Caco-2 (cell line): ENCODE results near the gene RAB5B. TPM values are rescaled to one million over a fixed set of nuclear protein-coding genes. Genes with fewer than 3 reads are reported as not detected.
"Not testable (repeated sequence)": the region's sequence is repeated elsewhere in the genome, so short reads cannot be mapped to it uniquely, and the experiment has no call there.

Source experiments
- BruUV-seq: library from RNA; stranded (reverse); fragments of 400-500 nt; replicated peaks from 2 replicates; lab custom pipeline; 2021; lab: Mats Ljungman, UMichigan
- CTCF ChIA-PET: fragments of 300-600 bp; sonication (Branson Sonifier 250); formaldehyde crosslinking; loops from one replicate; lab custom pipeline; 2022; ENCODE audit warnings: antibody characterized with exemption; lab: Charles Lee
- POLR2A ChIA-PET: fragments of 300-600 bp; sonication (Branson Sonifier 250); formaldehyde crosslinking; loops from one replicate; lab custom pipeline; 2022; ENCODE audit warnings: antibody characterized with exemption; lab: Charles Lee
- DNase-seq, 2 experiments: peaks; one replicate each; pipeline versions ENCODE4 v3.0.0 to v3.0.0-alpha.2; 2020 to 2022
- H3K27me3 ChIP-seq: replicated peaks from 2 replicates; pipeline ENCODE4 v1.6.0; 2011; ENCODE audit warnings: low read length; ENCODE audit not compliant: control insufficient read depth, insufficient read depth
- H3K36me3 ChIP-seq: 2 replicates; pipeline ENCODE4 v1.5.1; 2011; ENCODE audit warnings: low read length; ENCODE audit not compliant: control insufficient read depth, insufficient read depth
- H3K4me1 ChIP-seq: fragments of 250-450 bp; sonication (Bioruptor Pico); 2 replicates; pipeline ENCODE4 v1.5.1; 2020; ENCODE audit warnings: mild to moderate bottlenecking
- H3K4me3 ChIP-seq: 2 replicates; pipeline ENCODE4 v1.5.1; 2011; ENCODE audit warnings: low read depth, mild to moderate bottlenecking, control low read depth, low read length
- H3K9me3 ChIP-seq: fragments of 250-450 bp; sonication (Bioruptor Pico); 2 replicates; pipeline ENCODE4 v1.5.1; 2020; ENCODE audit warnings: mild to moderate bottlenecking, moderate library complexity
- H3K27ac Mint-ChIP-seq: one replicate; pipeline ENCODE4 v1.8.0; 2022; ENCODE audit warnings: mixed read lengths; ENCODE audit not compliant: unreplicated experiment
- H3K27me3 Mint-ChIP-seq: one replicate; pipeline ENCODE4 v1.8.0; 2022; ENCODE audit warnings: mixed read lengths; ENCODE audit not compliant: insufficient read depth, unreplicated experiment
- H3K36me3 Mint-ChIP-seq: one replicate; pipeline ENCODE4 v1.8.0; 2022; ENCODE audit warnings: mild to moderate bottlenecking, mixed read lengths; ENCODE audit not compliant: insufficient read depth, unreplicated experiment
- H3K4me1 Mint-ChIP-seq: one replicate; pipeline ENCODE4 v1.8.0; 2022; ENCODE audit warnings: low read depth, mixed read lengths; ENCODE audit not compliant: unreplicated experiment
- H3K4me3 Mint-ChIP-seq: one replicate; pipeline ENCODE4 v1.8.0; 2022; ENCODE audit warnings: mild to moderate bottlenecking, moderate library complexity, mixed read lengths; ENCODE audit not compliant: unreplicated experiment
- H3K9me3 Mint-ChIP-seq: one replicate; pipeline ENCODE4 v1.8.0; 2022; ENCODE audit warnings: mixed read lengths; ENCODE audit not compliant: unreplicated experiment
- CTCF ChIP-seq, 2 experiments: fragments of 200-600 bp in 1 of 2; IDR thresholded peaks; 1 replicate in 1 of 2; 2 replicates in 1 of 2; pipeline versions ENCODE4 v1.5.1 to v1.8.0; 2011 to 2022; ENCODE audit warnings: antibody characterized with exemption in 1 of 2, control low read depth in 1 of 2, inconsistent platforms in 1 of 2, low read depth in 1 of 2, low read length in 1 of 2, mild to moderate bottlenecking in 1 of 2, moderate library complexity in 1 of 2; ENCODE audit not compliant: insufficient read depth in 1 of 2, severe bottlenecking in 1 of 2, unreplicated experiment in 1 of 2
- intact Hi-C: fragments of 100-400 bp; cut with micrococcal nuclease; formaldehyde crosslinking; loops from one replicate; pipeline ENCODE4 v1.10.0; 2022; ENCODE audit not compliant: unreplicated experiment
- total RNA-seq: library from RNA; stranded (reverse); gene quantifications from 2 replicates; pipeline ENCODE4 v1.2.3, GENCODE V29; 2022

Gene RAB5B
- total RNA-seq, 1 experiment from 2014 or later = 107 TPM

- TF ChIP-seq CTCF (IDR thresholded peaks at IDR 0.05; ENCODE audit: insufficient read depth in 1 of 2, low read depth in 1 of 2, low read length in 1 of 2, severe bottlenecking in 1 of 2, unreplicated experiment in 1 of 2) = no peak
- Mint-ChIP-seq H3K27ac (peak overlapping the region; percentile 97), H3K4me3 (peak overlapping the region; percentile 94), H3K4me1 (peaks cover 17% of the 10 kb centered on the region), H3K27me3 (no peaks in the 10 kb centered on the region), H3K9me3 (no peaks in the 10 kb centered on the region), H3K36me3 (peaks cover 52% of the 10 kb centered on the region)
- POLR2A ChIA-PET = interaction anchor here (0.6 to 1.4 kb wide), 2 partner anchors 44 to 86 kb away, joined by 3 to 7 read pairs; partner anchors contain the start of gene SUOX
- CTCF ChIA-PET = interaction anchor here (1.4 kb wide), 1 partner anchor 45 kb away, joined by 15 read pairs; the partner anchor contains the start of gene SUOX
- peak overlapping the region; percentile 24 for H3K4me3 ChIP-seq
- H3K27me3 ChIP-seq = no peaks in the 10 kb centered on the region
- peaks cover 10% of the 10 kb centered on the region for H3K4me1 ChIP-seq
- DNase-seq = no peak
- BruUV-seq = TSS peak; percentile 78
- intact Hi-C loops = loop anchor here (1.0 to 5.0 kb wide), 7 partner anchors 31 to 303 kb away; partner anchors contain the start of gene GDF11
- no peaks in the 10 kb centered on the region; the same call in 1 of the 2 replicates for H3K36me3 ChIP-seq
- no peaks in the 10 kb centered on the region for H3K9me3 ChIP-seq
These were observed 67.2 kb downstream of the RAB5B start for GRCh38 chr12:56040963-56041551.

- no TSS peak for BruUV-seq
- Mint-ChIP-seq H3K4me1 (peaks cover 17% of the 10 kb centered on the region), H3K27ac (peak within 1 kb of the TSS; percentile 97), H3K36me3 (peaks cover 52% of the 10 kb centered on the region), H3K27me3 (no peaks in the 10 kb centered on the region), H3K4me3 (peak within 1 kb of the TSS; percentile 94), H3K9me3 (no peaks in the 10 kb centered on the region)
- peaks cover 2% of the 10 kb centered on the region for H3K36me3 ChIP-seq
- TF ChIP-seq CTCF (IDR thresholded peaks at IDR 0.05; ENCODE audit: insufficient read depth in 1 of 2, low read depth in 1 of 2, low read length in 1 of 2, severe bottlenecking in 1 of 2, unreplicated experiment in 1 of 2) = peak in 1 of 2 experiments; percentile 79
- intact Hi-C loops = loop anchor here (1.0 to 5.0 kb wide), 8 partner anchors 31 to 303 kb away; partner anchors contain the start of genes GDF11 and PA2G4
- CTCF ChIA-PET = interaction anchor here (1.4 kb wide), 1 partner anchor 45 kb away, joined by 15 read pairs; the partner anchor contains the start of gene SUOX
- no peaks in the 10 kb centered on the region for H3K9me3 ChIP-seq
- POLR2A ChIA-PET = interaction anchor here (0.6 to 1.4 kb wide), 2 partner anchors 44 to 87 kb away, joined by 3 to 7 read pairs; partner anchors contain the start of gene SUOX
- H3K27me3 ChIP-seq = no peaks in the 10 kb centered on the region
- peak; percentile 95 to 98 for DNase-seq
- peak within 1 kb of the TSS; percentile 79 for H3K4me3 ChIP-seq
- H3K4me1 ChIP-seq = peaks cover 10% of the 10 kb centered on the region
These were observed 67.9 kb downstream of the RAB5B start, which contains the start of gene RPS26 for GRCh38 chr12:56041552-56042429. Gene RPS26, plus strand, starts transcription at chr12:56041918. Its CDS starts 249 bp downstream, at chr12:56042167.

GRCh38 chr12:56042430-56042813, 68.5 kb downstream of the RAB5B start:
- TSS peak; percentile 85 for BruUV-seq

More at GRCh38 chr12:56042430-56042813, 68.5 kb downstream of the RAB5B start:
- Mint-ChIP-seq H3K4me3 (peak overlapping the region; percentile 94), H3K36me3 (peaks cover 55% of the 10 kb centered on the region), H3K4me1 (peaks cover 17% of the 10 kb centered on the region), H3K27ac (peak overlapping the region; percentile 97)
- CTCF ChIA-PET, H3K36me3 ChIP-seq, H3K27me3 ChIP-seq, DNase-seq, H3K9me3 ChIP-seq, POLR2A ChIA-PET, H3K27me3 Mint-ChIP-seq, H3K9me3 Mint-ChIP-seq, H3K4me1 ChIP-seq: not testable (repeated sequence)
- intact Hi-C loops = loop anchor here (1.0 to 5.0 kb wide), 2 partner anchors 62 to 220 kb away; partner anchors contain the start of gene PA2G4
- H3K4me3 ChIP-seq = peak overlapping the region; percentile 79
